HG02981 (cell line): ENCODE measurements around the gene TXK.

Experiments
- ATAC-seq: cut with Tn5 transposase; IDR thresholded peaks from one replicate; pipeline ENCODE4 v1.9.1; 2021; ENCODE audit warnings: mild to moderate bottlenecking, moderate library complexity; ENCODE audit not compliant: unreplicated experiment

The TXK gene

GRCh38 chr4:48108309-48109073 lies 25.6 kb downstream of the TXK start:
- ATAC-seq, result no peak

- ATAC-seq, result no peak
These were observed 28.8 kb downstream of the TXK start for GRCh38 chr4:48105230-48105629.

GRCh38 chr4:48103483-48104139 lies 30.4 kb downstream of the TXK start:
- peak; percentile 90 for ATAC-seq

- no peak for ATAC-seq
These were observed 31.7 kb downstream of the TXK start for GRCh38 chr4:48102303-48102702.

- ATAC-seq, result no peak
These were observed 33.8 kb downstream of the TXK start for GRCh38 chr4:48100256-48100655.

- ATAC-seq, result no peak
These were observed 38.6 kb downstream of the TXK start for GRCh38 chr4:48095441-48095840.

- ATAC-seq, result no peak
These were observed 40.0 kb downstream of the TXK start for GRCh38 chr4:48093991-48094416.

- no peak for ATAC-seq
These were observed 43.4 kb downstream of the TXK start for GRCh38 chr4:48090621-48091020.

- no peak for ATAC-seq
These were observed 48.0 kb downstream of the TXK start for GRCh38 chr4:48085821-48086589.

- ATAC-seq, result no peak
These were observed 51.1 kb downstream of the TXK start for GRCh38 chr4:48082956-48083355.

- ATAC-seq, result no peak
These were observed 52.9 kb downstream of the TXK start for GRCh38 chr4:48081196-48081595.

GRCh38 chr4:48079972-48080391 lies 54.1 kb downstream of the TXK start:
- ATAC-seq, result no peak

- ATAC-seq, result no peak
These were observed 55.0 kb downstream of the TXK start for GRCh38 chr4:48078862-48079655.

GRCh38 chr4:48078425-48078824 lies 55.6 kb downstream of the TXK start:
- ATAC-seq, result no peak

GRCh38 chr4:48074657-48075056 lies 59.4 kb downstream of the TXK start:
- no peak for ATAC-seq

GRCh38 chr4:48073567-48074103 lies 60.4 kb downstream of the TXK start:
- no peak for ATAC-seq

- ATAC-seq, result no peak
These were observed 62.9 kb downstream of the TXK start for GRCh38 chr4:48071191-48071590.

- no peak for ATAC-seq
These were observed 65.0 kb downstream of the TXK start for GRCh38 chr4:48069026-48069425.

- no peak for ATAC-seq
These were observed 65.9 kb downstream of the TXK start for GRCh38 chr4:48068182-48068581.

- ATAC-seq, result no peak
These were observed 66.5 kb downstream of the TXK start for GRCh38 chr4:48067536-48067935.
